Measurements from ENCODE around the gene TNNT2. TPM values are rescaled to one million over a fixed set of nuclear protein-coding genes. Genes with fewer than 3 reads are reported as not detected.

Gene TNNT2
- total RNA-seq, 1 donor from 2014 or later = 1.9 TPM

DNA sequence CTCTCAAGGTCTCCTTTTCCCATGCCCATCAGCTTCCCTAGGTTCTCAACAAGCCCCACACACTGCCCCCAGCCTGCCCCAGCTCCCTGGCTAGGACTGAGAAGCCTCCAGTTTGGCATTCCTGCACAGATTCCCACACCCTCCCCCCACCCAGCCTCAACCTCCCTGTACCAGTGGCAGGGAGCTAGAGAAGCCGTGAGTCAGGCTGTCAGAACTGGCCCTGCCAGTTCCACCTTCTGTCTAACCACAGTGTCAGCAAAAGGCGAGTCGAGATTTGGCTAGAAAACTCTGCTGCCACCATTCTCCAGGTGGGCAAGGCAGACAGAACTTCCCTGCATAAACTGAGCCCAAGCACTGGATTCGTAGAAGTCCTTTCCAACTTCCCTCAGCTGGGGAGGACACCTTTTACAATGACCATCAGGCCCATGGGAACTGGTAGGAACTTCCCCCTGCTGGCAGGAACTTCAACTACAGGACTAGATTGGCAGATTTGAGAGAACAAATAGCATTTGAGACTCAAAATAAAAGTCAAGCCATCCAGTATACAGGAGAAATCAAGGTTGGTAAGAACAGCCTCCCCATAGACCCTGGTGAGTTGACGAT is 31.0 kb downstream of the TNNT2 start:
- H3K36me3 Mint-ChIP-seq (ENCODE audit: insufficient read depth) = no peaks in the 10 kb centered on the region
- H3K27ac Mint-ChIP-seq = no peak overlapping the region
- DNase-seq (ENCODE audit: low spot score, unreplicated experiment) = peak; percentile 36
- no peaks in the 10 kb centered on the region for H3K4me1 Mint-ChIP-seq (ENCODE audit: low read depth)
- TF ChIP-seq, protein P1, sequence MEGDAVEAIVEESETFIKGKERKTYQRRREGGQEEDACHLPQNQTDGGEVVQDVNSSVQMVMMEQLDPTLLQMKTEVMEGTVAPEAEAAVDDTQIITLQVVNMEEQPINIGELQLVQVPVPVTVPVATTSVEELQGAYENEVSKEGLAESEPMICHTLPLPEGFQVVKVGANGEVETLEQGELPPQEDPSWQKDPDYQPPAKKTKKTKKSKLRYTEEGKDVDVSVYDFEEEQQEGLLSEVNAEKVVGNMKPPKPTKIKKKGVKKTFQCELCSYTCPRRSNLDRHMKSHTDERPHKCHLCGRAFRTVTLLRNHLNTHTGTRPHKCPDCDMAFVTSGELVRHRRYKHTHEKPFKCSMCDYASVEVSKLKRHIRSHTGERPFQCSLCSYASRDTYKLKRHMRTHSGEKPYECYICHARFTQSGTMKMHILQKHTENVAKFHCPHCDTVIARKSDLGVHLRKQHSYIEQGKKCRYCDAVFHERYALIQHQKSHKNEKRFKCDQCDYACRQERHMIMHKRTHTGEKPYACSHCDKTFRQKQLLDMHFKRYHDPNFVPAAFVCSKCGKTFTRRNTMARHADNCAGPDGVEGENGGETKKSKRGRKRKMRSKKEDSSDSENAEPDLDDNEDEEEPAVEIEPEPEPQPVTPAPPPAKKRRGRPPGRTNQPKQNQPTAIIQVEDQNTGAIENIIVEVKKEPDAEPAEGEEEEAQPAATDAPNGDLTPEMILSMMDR (IDR thresholded peaks at IDR 0.05; ENCODE audit: unreplicated experiment) = peak; percentile 65
- H3K9me3 Mint-ChIP-seq (ENCODE audit: low read depth) = peaks cover 1% of the 10 kb centered on the region
- H3K27me3 Mint-ChIP-seq = peaks cover 23% of the 10 kb centered on the region
- H3K4me3 Mint-ChIP-seq (ENCODE audit: low read depth) = no peak overlapping the region

DNA sequence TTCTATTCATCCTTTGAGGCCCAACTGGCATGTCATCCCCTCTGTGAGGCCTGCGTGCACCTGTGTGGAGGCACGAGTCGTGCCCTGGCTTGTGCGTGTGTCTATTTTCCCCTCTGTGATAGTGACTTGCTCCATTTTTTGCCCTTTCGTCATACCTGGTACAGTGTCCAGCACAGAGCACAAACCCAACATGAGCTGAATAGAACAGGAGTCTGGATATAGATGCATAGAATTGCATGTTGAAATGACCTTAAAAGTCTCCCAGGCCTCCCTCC is 32.5 kb downstream of the TNNT2 start:
- Mint-ChIP-seq H3K36me3 (ENCODE audit: insufficient read depth) (no peaks in the 10 kb centered on the region), H3K4me3 (ENCODE audit: low read depth) (no peak overlapping the region)
- TF ChIP-seq, protein P1 (IDR thresholded peaks at IDR 0.05; ENCODE audit: unreplicated experiment) = no peak

DNA sequence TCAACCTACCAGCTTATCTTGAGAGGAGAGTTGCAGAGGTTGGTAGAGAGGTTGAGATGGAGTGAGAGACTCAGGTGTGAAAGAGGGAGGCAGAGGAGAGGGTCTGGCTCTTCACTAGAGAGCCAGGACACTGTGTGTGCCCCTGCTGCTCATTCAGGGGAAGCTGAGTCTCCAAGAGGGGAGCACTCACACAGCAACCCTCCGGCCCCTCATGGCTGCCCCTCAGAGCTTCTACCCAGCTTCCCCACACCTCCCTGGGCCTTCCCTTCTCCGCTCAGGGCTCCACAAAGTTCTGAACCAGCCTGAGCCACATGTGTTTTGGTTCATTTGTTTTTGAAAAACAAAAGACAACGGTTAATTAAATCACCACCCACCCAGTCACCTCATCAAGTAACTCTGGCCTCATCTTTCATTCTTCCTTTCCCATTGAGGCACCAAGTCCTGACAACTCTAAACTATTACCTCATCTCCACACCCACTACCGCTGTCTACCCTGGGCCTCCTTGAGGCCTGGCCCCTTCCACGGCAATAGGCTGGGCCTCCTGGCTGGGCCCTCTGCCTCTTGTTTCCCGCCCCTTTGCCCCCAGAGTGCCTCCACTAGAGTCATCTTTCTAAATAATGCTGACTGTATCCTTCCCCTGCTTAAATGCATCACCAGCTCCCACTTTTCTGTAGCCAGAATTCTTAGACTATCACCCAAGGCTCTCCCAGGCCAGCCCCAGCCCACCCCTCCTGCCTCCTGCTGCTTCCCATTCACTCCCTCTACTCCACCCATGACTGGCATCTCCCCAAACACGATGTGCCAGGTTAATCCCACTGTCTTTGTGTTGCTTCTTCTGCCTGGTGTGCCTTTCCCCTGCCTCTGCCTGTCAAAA is 33.0 kb downstream of the TNNT2 start:
- TF ChIP-seq, protein P1 (IDR thresholded peaks at IDR 0.05; ENCODE audit: unreplicated experiment) = no peak
- Mint-ChIP-seq H3K4me3 (ENCODE audit: low read depth) (no peak overlapping the region), H3K4me1 (ENCODE audit: low read depth) (no peaks in the 10 kb centered on the region), H3K9me3 (ENCODE audit: low read depth) (peaks cover 6% of the 10 kb centered on the region), H3K27me3 (peaks cover 17% of the 10 kb centered on the region), H3K27ac (no peak overlapping the region), H3K36me3 (ENCODE audit: insufficient read depth) (no peaks in the 10 kb centered on the region)
- DNase-seq (ENCODE audit: low spot score, unreplicated experiment) = no peak

More for the DNA sequence above, 32.5 kb downstream of the TNNT2 start:
- H3K9me3 Mint-ChIP-seq (ENCODE audit: low read depth) = peaks cover 6% of the 10 kb centered on the region
- H3K27ac Mint-ChIP-seq = no peak overlapping the region
- H3K27me3 Mint-ChIP-seq = peaks cover 19% of the 10 kb centered on the region
- no peak for DNase-seq (ENCODE audit: low spot score, unreplicated experiment)
- H3K4me1 Mint-ChIP-seq (ENCODE audit: low read depth) = no peaks in the 10 kb centered on the region

DNA sequence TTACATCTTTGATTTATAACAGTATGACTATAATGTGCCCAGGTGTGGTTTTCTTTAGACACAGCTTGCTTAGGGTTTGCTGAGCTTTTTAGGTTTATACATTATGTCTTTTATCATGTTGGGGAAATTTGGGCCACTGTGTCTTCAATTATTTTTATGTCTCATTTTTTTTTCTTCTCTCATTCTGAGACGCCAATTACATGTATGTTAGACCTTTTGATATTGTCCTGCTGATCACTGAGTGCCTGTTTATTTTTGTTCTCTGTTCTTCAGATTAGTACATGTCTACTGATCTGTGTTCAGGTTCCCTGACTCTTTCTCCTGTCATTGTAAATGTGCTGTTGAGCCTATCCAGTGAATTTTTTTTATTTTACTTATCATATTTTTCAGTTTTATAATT is 36.1 kb downstream of the TNNT2 start:
- peaks cover 6% of the 10 kb centered on the region for H3K9me3 Mint-ChIP-seq (ENCODE audit: low read depth)
- H3K27me3 Mint-ChIP-seq = peaks cover 13% of the 10 kb centered on the region
- no peak for DNase-seq (ENCODE audit: low spot score, unreplicated experiment)
- no peaks in the 10 kb centered on the region for H3K4me1 Mint-ChIP-seq (ENCODE audit: low read depth)
- no peak overlapping the region for H3K27ac Mint-ChIP-seq
- no peaks in the 10 kb centered on the region for H3K36me3 Mint-ChIP-seq (ENCODE audit: insufficient read depth)
- no peak overlapping the region for H3K4me3 Mint-ChIP-seq (ENCODE audit: low read depth)
- TF ChIP-seq, protein P1 (IDR thresholded peaks at IDR 0.05; ENCODE audit: unreplicated experiment) = no peak

DNA sequence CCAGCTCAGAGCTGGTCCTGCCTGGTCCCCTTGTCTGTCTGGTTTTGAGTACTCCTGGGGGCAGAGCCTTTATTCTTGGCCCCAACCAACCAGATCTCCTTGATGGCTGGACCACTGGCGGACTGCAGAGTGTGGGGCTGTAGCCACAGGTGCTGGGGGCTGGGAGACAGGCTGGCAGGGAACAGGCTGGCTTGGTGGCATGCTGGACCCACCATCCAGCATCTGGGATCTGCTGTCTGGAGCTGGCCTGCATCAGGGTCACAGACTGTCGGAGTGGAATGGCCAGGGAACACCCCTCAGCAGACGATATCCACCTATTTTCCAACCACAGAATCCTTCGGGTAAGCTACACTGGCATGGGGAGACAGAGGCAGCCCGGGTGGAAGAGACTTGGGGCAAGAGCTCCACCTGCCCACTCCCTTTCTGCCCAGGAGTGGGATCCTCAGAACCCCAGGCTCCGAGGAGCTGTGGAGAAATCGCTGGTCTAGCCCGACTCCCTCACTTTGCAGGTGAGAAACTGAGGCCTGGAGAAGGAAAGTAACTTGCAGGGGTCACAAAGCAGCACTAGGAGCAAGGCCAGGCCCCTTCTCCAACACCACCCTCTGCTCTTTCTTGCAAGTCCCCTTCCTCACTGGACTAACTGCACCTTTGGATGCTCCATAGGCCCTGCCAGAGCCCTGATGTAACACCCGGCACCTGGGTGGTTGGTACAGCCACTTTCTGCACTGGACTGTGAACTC is 40.6 kb downstream of the TNNT2 start:
- TF ChIP-seq, protein P1 (IDR thresholded peaks at IDR 0.05; ENCODE audit: unreplicated experiment) = no peak
- DNase-seq (ENCODE audit: low spot score, unreplicated experiment) = no peak
- Mint-ChIP-seq H3K27ac (no peak overlapping the region), H3K27me3 (peaks cover 22% of the 10 kb centered on the region), H3K4me1 (ENCODE audit: low read depth) (no peaks in the 10 kb centered on the region), H3K9me3 (ENCODE audit: low read depth) (peaks cover 6% of the 10 kb centered on the region), H3K4me3 (ENCODE audit: low read depth) (no peak overlapping the region), H3K36me3 (ENCODE audit: insufficient read depth) (no peaks in the 10 kb centered on the region)

Data from progenitor cell of endocrine pancreas (in vitro differentiated cells).